Measurements from ENCODE around the gene OGT.
A peak's percentile ranks its signal among the peaks of the same experiment; 100 is the strongest.
"Not testable (repeated sequence)": the region's sequence is repeated elsewhere in the genome, so short reads cannot be mapped to it uniquely, and the experiment has no call there.

OGT gene

DNA sequence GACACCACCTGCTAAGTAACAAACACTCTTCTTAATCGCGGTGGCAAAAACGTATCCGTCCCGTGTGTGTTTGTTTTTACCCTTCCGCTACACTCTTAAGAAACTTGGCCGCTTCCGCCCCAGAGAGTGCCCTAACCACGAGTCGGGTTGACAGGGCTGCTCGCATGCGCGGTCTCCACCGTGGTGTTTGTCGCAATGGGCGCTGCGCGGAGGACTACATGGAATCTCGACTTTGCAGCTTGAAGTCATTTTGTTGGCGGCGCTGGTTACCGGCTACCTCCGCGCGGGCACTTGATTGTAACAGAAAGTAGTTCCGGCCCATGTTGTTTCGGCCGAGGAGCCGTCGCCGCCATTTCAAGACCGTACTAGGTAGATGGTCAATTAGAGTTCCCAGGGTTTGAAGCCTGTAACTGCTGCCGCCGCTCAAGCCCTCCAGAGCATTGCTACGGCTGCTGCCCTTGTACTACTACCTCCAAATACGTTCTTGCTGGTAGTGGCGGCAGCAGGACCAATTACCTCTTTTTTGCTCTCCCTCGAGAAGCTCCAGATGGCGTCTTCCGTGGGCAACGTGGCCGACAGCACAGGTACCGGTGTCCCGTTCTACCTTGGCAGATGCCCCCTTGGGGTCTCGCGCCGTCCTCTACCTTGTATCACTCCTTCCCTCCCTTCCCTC lies at the start of gene OGT:
Gene OGT, plus strand, starts transcription at position 352 of the 673 bp plus-strand sequence. Its CDS starts 196 bp downstream, at position 548.
- DNase-seq (ENCODE audit: low read depth in 2 of 2): peak; percentile 85 to 91

DNA sequence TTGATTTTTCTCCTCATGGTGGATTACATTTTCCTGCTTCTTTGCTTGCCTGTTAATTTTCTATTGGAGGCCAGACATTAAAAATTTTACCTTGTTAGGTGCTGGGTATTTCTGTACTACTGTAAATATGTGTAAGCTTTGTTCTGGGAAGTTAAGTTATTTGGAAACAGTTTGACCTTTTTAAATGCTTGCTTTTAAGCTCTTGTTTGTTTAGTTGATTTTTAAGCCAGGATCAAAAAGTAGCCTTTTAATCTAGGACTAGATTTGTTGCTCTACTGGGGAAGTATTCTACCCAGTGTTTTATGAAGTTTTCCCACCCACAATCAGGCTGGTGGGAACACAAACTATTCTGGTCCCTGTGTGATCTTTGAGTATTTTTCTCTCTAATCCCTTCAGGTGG lies 45.1 kb upstream of the OGT start:
- no peak for DNase-seq (ENCODE audit: low read depth in 2 of 2)

DNA sequence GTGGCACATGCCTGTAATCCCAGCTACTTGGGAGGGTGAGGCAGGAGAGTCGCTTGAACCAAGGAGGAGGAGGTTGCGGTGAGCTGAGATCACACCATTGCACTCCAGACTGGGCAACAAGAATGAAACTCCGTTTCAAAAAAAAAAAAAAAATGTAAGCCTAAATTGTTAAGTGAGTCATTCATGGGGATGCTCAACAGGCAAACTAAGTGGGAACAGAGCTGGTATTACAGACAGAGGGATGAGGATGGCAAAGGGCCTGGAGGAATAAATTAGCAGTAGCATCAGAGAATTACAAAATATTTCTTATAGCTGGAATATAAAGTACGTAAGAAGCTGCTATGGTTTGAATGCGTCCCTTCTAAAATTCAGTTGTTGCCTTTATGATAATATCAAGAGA lies 43.4 kb upstream of the OGT start:
- DNase-seq (ENCODE audit: low read depth in 2 of 2): no peak

DNA sequence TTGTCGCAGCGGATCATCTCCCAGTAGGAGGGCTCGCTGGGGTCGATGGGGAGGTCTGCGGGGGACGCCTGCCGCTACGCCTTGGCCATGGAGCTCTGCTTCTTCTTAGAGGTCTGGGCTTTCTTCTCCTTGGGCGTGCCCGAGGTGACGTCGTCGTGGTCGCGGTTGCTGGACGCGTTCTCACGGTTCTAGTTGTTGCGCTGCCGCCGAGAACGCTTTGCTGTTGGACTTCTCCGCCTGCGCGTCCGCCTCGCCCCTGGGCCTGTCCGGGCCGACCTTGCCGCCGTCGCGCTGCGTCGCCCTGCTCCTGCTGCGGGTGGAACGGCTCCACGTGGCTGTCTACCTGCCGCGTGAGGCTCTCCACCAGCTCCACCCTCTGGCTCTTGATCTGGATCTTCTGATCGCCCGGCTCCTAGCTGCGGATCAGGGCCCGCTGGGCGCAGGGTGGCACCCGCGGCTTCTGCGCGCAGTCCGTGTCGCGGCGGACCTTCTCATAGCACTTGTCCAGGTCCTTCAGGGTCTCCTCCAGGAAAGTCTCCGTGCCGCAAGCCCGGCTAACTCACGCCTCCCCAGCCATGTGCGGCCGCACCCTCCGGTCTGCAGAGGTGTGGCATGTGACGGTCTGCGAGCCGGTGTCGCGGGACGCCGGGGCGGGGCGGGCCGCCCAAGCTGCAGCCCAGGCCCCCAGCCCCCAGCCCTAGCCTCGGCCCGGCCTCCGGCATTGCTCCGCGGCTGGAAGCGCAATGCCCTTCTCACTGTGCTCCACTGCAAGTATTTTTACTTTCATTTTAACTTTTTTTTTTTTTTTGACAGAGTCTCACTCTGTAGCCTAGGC lies 40.5 kb upstream of the OGT start:
- peak; percentile 31 to 32 for DNase-seq (ENCODE audit: low read depth in 2 of 2)

DNA sequence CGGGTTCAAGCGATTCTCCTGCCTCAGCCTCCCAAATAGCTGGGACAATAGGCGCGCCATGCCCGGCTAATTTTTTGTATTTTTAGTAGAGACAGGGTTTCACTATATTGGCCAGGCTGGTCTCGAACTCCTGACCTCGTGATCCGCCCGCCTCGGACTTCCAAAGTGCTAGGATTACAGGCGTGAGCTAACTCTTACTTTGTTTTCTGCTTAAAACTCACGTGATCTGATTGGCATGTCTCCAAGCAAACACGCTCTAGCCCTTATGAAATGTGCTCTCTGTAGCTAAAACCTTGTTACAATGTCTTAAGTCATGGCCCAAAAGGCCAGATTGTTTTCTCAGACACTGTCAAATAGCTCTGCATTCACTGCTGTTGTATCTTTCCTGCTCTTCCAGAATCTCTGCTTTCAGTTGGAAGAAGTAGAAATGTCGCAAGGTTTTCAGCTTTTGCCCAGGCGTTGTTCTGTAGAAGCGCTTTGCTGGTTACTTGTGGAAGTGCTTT lies 39.7 kb upstream of the OGT start:
- DNase-seq (ENCODE audit: low read depth in 2 of 2): no peak

DNA sequence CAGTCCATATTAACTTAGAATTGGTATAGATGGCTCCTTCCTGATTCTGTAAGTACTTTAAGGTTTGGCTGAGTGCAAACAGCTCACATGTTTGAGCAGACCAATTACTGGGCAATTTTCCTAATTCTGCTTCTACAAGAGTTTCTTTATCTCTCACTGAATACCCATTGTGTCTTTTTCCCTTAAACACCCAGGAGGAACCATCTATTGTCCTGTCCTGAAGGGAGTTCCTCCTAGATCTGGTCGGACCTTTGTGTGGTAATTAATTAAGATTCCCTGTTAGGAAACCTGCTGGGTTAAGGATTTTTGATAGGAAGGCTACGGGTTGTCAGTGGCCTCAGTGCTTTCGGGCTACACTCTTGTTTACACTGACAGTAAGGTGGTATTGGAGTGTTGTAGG lies 36.9 kb upstream of the OGT start:
- DNase-seq (ENCODE audit: low read depth in 2 of 2): not testable (repeated sequence)

DNA sequence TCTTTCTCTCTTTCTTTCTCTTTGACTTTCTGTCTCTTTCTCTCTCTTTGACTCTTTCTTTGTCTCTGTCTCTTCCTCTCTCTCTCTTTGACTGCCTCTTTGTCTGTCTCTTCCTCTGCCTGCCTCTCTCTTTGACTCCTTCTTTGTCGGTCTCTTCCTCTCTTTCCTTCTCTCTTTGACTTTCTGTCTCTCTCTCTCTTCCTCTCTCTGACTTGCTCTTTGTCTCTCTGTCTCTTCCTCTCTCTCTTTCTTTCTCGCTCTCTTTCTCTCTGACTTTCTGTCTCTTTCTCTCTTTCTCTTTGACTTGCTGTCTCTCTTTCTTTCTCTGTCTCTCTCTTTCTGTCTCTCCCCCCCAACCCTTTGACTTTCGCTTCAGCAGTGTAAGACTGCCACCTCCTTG lies 36.4 kb upstream of the OGT start:
- no peak for DNase-seq (ENCODE audit: low read depth in 2 of 2)

DNA sequence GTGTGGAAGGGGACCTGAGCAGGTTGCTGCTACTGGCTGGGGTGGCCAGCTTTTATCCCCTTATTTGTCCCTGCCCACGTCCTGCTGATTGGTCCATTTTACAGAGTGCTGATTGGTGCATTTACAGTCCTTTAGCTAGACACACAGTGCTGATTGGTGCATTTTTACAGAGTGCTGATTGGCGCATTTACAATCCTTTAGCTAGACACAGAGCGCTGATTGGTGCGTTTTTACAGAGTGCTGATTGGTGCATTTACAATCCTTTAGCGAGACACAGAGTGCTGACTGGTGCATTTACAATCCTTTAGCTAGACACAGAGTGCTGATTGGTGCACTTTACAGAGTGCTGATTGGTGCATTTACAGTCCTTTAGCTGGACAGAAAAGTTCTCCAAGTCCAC lies 30.8 kb upstream of the OGT start:
- DNase-seq (ENCODE audit: low read depth in 2 of 2): not testable (repeated sequence)

DNA sequence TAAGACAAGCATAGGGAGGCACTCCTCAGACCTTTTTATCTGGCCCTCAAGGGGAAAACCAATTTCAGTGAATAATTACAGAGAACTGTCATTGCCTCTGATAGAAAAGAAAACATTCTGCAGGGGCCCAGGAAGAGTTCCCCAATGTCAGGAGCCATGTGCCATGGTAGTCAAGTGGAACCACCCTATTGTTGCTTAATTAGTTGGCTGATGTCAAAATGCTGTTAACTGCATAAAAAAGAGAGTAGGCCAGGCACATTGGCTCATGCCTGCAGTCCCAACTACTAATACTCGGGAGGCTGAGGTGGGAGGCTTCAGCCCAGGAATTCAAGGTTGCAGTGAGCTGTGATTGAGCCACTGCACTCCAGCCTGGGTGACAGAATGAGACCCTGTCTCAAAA lies 28.6 kb upstream of the OGT start:
- DNase-seq (ENCODE audit: low read depth in 2 of 2): no peak

DNA sequence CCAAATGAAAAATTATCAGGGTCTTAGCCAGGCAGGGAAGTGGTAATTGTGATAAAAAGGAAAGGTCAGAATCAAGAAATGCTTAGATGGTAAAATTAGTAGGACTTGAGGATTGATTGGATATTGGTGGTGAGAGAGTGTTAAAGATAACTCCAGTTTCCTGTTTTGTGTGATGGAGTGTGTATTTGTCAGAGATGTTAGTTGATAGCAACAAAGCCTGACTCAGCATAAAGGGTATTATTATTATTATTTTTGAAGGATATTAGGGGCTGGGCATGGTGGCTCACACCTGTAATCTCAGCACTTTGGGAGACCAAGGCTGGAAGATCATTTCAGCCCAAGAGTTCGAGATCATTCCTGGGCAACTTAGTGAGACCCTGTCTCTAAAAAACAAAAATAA lies 23.6 kb upstream of the OGT start:
- DNase-seq (ENCODE audit: low read depth in 2 of 2): no peak

DNA sequence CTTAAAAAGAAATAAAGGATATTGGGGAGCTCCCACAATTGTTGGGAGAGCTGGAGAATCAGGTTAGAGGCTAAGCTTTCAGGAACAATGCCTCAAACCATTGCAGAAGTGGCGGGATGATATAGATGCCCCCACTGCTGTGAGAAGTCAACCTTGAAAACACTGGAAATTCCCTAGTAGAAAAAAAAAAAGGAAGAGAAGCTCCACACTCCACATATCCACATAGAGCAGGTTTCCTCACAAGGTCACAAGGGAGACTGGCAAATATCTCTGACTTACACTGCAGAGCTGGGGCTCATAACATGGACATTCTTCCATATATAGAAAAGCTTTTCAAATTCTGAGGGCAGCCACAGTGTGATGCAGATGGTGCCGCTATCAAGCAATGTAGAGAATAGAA lies 22.7 kb upstream of the OGT start:
- DNase-seq (ENCODE audit: low read depth in 2 of 2): no peak

DNA sequence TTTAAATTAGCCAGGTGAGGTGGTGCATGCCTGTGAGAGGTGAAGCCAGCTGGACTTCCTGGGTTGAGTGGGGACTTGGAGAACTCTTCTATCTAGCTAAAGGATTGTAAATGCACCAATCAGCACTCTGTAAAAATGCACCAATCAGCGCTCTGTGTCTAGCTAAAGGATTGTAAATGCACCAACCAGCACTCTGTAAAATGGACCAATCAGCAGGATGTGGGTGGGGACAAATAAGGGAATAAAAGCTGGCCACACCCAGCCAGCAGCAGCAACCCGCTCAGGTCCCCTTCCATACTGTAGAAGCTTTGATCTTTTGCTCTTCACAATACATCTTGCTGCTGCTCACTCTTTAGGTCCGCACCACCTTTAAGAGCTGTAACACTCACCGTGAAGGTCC lies 19.2 kb upstream of the OGT start:
- DNase-seq (ENCODE audit: low read depth in 2 of 2): not testable (repeated sequence)

DNA sequence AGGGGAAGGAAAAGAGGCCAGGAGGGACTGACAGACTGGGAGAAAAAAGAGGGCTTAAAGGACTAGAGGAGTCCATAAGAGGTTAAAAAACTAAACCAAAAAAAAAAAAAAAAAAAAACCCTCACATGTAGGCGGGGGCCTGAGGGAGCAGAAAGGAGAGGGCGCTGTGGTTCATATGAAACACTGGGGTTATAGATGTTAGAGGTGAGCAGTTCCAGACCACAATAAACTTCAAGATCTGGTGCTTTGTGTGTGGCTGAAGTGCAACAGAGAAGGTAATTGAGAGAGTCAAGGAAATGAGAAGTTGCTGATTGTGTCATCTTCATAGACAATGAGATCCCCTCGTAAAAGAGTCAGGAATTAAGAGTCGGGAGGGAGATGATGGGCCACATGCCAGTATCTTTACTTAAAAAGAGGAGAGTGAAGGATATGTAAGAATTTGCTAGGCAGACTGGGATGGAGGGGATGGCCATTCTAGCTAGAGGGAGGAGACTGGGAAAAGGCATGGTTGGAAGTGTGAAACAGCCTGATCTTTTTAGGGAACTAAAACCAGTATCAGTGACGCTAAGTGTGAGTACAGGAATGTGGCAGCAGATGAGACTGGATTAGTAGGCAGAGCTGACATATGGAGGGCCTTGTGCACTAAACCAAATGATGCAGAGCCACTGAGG lies 18.4 kb upstream of the OGT start:
- no peak for DNase-seq (ENCODE audit: low read depth in 2 of 2)

DNA sequence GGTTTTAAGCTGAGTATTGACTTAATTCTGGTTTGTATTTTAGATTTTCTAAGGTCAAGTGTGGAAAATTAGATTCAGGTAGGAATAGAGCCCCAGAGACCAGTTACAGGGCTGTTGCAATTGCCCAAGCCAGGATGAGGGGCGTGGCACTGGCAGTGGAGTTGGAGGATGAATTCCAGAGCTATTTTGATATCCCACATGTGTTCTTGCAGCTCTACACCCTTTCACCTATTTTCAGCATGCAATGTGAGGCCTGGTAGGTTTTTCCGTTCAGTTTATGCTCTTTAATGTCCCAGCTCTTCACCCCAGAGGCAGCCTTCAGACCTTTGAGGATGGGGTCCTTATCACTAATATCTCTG lies 17.9 kb upstream of the OGT start:
- no peak for DNase-seq (ENCODE audit: low read depth in 2 of 2)

DNA sequence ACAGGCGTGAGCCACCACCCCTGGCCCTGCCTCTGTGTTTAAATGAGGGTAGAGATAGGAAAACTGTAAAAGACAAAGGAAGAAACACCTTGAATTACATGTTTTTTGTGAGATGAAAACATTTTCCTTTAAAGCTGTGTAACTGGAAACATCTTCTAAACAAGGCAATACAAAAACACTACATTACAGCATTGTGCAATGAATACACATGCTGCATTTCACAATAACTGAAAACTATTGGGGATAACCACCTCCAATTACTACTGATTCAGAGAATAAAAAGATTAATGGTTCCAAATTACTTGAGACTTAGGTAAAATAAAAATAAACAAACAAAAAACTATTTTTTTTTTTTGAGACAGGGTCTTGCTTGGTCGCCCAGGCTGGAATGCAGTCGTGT lies 7.6 kb upstream of the OGT start:
- DNase-seq (ENCODE audit: low read depth in 2 of 2): no peak

DNA sequence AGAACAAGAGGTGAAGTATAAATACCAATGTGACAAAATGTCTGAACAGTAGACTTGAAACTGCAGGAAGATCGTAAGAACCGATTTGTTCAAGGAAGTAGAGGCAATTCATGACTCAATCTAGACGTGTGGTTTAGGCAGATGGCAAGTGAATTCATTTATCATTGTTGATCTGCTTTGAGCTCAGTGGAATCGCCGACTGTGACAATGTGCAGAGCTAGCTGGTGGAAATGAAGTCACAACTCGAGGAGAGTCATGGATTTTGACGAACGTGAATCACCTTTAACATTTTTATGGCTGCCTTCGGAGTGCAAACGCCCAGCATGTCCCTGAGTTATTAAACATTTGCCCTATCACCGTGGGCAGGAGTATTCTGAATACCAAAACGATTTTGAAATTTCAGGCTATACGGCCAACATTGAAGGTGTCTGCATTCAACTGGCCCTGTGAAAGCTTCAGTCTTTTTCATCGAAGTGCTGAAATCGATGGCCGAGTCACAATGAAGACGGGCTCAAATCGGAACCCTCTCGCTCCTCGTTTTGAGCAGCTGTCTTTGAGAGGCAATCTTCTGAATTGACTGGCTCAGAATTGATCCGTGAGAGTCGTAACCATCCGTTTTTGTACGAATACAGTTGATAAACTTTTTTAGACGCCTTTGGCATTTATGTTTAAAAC lies 689 bp upstream of the OGT start:
- peak in 1 of 2 donors; percentile 41 for DNase-seq (ENCODE audit: low read depth in 2 of 2)

DNA sequence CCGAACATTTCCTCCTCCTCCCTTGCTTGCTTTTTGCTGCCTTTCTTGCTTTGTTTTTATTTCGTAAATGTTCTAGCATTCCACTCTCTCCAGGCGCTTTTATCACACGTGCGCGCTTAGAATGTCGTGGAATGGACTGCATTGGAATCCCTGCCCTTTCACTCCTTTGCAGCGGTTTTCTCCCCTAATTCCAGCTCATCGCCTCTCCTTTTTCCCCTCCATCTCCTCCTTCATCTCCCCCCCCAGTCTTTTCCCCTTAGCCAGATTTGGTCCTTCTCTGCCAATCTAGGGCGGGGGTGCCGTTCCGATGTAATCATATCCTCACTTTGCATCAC lies 579 bp downstream of the OGT start:
- DNase-seq (ENCODE audit: low read depth in 2 of 2): no peak

DNA sequence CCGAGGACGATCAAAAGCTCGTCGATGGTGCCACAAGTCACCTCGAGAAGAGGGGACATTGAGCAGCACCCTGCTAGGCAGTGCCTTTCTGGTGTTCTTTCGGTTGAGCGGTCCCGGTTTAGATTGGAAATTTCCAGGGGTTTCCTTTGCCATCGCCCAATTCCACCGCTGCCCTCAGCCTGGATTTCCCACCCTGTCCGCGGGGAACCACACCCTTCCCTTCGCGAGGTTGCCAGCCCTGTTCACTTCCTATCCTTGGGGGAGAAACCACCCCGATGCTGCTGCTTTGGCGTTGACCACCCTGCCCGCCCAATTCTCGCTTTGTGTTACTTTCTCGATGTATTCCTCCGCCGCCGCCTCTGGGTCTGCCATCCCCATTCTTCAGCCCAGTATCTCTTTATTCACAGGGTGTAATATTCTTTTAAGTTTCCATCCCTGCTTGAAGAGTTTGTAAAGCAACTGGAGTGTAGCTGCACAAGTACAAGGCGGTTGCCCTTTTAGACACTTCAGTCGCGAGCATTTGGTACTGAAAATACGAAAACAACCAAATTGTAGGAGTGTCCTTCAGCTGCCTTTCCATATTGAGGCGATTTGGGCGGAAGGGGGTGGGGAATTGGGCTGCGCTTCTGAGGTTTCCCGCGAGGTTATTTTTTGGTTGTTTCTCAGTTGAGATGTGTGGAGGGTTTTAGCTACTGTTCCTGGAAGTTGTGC lies 1.1 kb downstream of the OGT start:
- DNase-seq (ENCODE audit: low read depth in 2 of 2): no peak

DNA sequence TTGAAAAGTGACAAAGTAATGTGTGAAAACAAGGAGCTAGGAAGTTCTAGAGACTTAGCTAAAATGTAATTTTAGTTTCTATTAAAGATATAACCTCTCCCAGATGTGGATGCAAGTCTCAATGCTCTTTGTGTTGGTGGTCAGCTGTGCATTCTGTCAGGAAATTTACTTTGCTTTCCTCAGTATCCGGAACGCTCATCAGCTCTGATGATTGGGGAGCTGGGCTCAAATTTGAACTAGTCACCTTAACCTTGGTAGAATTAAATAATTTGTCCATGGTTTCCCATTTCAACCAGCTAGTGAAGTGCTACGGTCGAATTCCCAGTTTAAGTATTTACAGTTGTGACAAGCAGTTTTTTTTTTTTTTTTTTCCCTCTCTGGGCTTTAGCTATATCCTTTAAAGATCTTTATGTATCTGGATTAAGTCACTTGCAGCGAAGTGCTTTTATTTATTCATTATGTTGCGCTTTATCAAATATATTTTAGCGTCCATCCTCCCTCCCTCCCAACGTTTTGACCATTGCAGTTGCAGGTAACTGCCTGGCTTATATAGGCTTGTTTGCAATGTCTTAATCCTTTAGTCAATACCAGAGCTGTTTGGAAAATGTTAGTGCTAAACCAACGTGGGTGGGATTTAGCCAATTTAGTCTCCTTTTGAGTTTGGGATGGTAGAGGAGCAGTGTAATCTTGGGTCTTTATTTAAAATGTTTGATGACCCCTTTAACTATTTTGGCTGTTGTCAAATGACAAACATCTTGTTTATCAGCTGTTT lies 2.1 kb downstream of the OGT start:
- no peak for DNase-seq (ENCODE audit: low read depth in 2 of 2)

DNA sequence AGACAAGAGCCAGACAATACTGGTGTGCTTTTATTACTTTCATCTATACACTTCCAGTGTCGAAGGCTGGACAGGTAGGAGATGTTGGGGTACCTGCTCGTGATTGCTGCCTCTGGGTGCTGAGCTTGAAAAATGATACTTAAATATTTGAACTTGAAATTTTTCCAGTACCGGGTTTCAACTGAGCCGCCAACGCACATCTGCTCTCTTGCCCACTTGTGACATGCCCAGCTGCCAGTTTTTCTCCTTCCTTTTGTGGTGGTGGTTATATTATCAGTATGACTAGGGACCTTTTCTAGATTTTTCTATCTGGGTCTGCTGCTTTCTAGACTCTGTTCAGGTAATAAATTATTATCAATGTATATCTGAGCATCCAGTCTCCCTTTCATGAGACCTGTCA lies 3.4 kb downstream of the OGT start:
- no peak for DNase-seq (ENCODE audit: low read depth in 2 of 2)

DNA sequence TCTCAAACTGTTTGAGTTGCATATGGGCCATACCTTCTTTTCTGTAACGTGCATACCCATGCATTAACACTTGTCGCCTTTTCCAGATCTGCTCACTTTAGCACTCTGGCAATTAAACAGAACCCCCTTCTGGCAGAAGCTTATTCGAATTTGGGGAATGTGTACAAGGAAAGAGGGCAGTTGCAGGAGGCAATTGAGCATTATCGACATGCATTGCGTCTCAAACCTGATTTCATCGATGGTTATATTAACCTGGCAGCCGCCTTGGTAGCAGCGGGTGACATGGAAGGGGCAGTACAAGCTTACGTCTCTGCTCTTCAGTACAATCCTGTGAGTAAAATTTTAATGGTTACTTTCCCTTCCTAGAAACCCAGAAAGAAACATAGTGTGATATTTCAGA lies 4.8 kb downstream of the OGT start:
- DNase-seq (ENCODE audit: low read depth in 2 of 2): no peak
